ENCODE data around the gene KIRREL3. TPM values are rescaled to one million over a fixed set of nuclear protein-coding genes. Genes with fewer than 3 reads are reported as not detected.

KIRREL3 gene
- total RNA-seq, 3 donors from 2014 or later: not detected

GRCh38 chr11:126658306-126659056 is 342.1 kb downstream of the KIRREL3 start:
- ATAC-seq (no peak), DNase-seq (no peak)
- peaks cover 11% of the 10 kb centered on the region for H3K27me3 Mint-ChIP-seq (ENCODE audit: low read depth)
- H3K4me3 Mint-ChIP-seq: no peak overlapping the region
- H3K9me3 Mint-ChIP-seq: no peaks in the 10 kb centered on the region
- H3K36me3 Mint-ChIP-seq (ENCODE audit: insufficient read depth): no peaks in the 10 kb centered on the region
- no peaks in the 10 kb centered on the region for H3K4me1 Mint-ChIP-seq (ENCODE audit: low read depth)

- H3K27me3 Mint-ChIP-seq (ENCODE audit: low read depth): peaks cover 8% of the 10 kb centered on the region
- H3K36me3 Mint-ChIP-seq (ENCODE audit: insufficient read depth): no peaks in the 10 kb centered on the region
- H3K4me3 Mint-ChIP-seq: no peak overlapping the region
- DNase-seq (no peak), ATAC-seq (no peak)
- no peaks in the 10 kb centered on the region for H3K4me1 Mint-ChIP-seq (ENCODE audit: low read depth)
- no peaks in the 10 kb centered on the region for H3K9me3 Mint-ChIP-seq
Measured at GRCh38 chr11:126655807-126656128, 344.8 kb downstream of the KIRREL3 start.

GRCh38 chr11:126654886-126655806 is 345.4 kb downstream of the KIRREL3 start:
- no peak for ATAC-seq
- Mint-ChIP-seq H3K27me3 (ENCODE audit: low read depth) (peaks cover 8% of the 10 kb centered on the region), H3K4me3 (no peak overlapping the region), H3K9me3 (no peaks in the 10 kb centered on the region), H3K4me1 (ENCODE audit: low read depth) (no peaks in the 10 kb centered on the region), H3K36me3 (ENCODE audit: insufficient read depth) (no peaks in the 10 kb centered on the region)
- no peak for DNase-seq

GRCh38 chr11:126653040-126653439 is 347.5 kb downstream of the KIRREL3 start:
- Mint-ChIP-seq H3K4me3 (no peak overlapping the region), H3K4me1 (ENCODE audit: low read depth) (no peaks in the 10 kb centered on the region), H3K36me3 (ENCODE audit: insufficient read depth) (no peaks in the 10 kb centered on the region), H3K27me3 (ENCODE audit: low read depth) (peaks cover 10% of the 10 kb centered on the region), H3K9me3 (no peaks in the 10 kb centered on the region)
- ATAC-seq (no peak), DNase-seq (no peak)

GRCh38 chr11:126647735-126648134 is 352.8 kb downstream of the KIRREL3 start:
- DNase-seq (no peak), ATAC-seq (no peak)
- peaks cover 4% of the 10 kb centered on the region for H3K27me3 Mint-ChIP-seq (ENCODE audit: low read depth)
- H3K9me3 Mint-ChIP-seq: no peaks in the 10 kb centered on the region
- no peak overlapping the region for H3K4me3 Mint-ChIP-seq
- no peaks in the 10 kb centered on the region for H3K36me3 Mint-ChIP-seq (ENCODE audit: insufficient read depth)
- no peaks in the 10 kb centered on the region for H3K4me1 Mint-ChIP-seq (ENCODE audit: low read depth)

- H3K27me3 Mint-ChIP-seq (ENCODE audit: low read depth): peaks cover 4% of the 10 kb centered on the region
- no peaks in the 10 kb centered on the region for H3K36me3 Mint-ChIP-seq (ENCODE audit: insufficient read depth)
- DNase-seq: no peak
- ATAC-seq: no peak
- H3K9me3 Mint-ChIP-seq: no peaks in the 10 kb centered on the region
- no peak overlapping the region for H3K4me3 Mint-ChIP-seq
- no peaks in the 10 kb centered on the region for H3K4me1 Mint-ChIP-seq (ENCODE audit: low read depth)
Measured at GRCh38 chr11:126646701-126647557, 353.6 kb downstream of the KIRREL3 start.

- H3K4me3 Mint-ChIP-seq: no peak overlapping the region
Measured at GRCh38 chr11:126645186-126645585, 355.4 kb downstream of the KIRREL3 start.

GRCh38 chr11:126640186-126640585 is 360.4 kb downstream of the KIRREL3 start:
- Mint-ChIP-seq H3K4me3 (no peak overlapping the region), H3K4me1 (ENCODE audit: low read depth) (no peaks in the 10 kb centered on the region)

More at GRCh38 chr11:126645186-126645585, 355.4 kb downstream of the KIRREL3 start:
- ATAC-seq (no peak), DNase-seq (no peak)
- Mint-ChIP-seq H3K4me1 (ENCODE audit: low read depth) (no peaks in the 10 kb centered on the region), H3K27me3 (ENCODE audit: low read depth) (peaks cover 12% of the 10 kb centered on the region), H3K9me3 (no peaks in the 10 kb centered on the region), H3K36me3 (ENCODE audit: insufficient read depth) (no peaks in the 10 kb centered on the region)

GRCh38 chr11:126639692-126640091 is 360.9 kb downstream of the KIRREL3 start:
- Mint-ChIP-seq H3K4me1 (ENCODE audit: low read depth) (no peaks in the 10 kb centered on the region), H3K27me3 (ENCODE audit: low read depth) (peaks cover 22% of the 10 kb centered on the region), H3K4me3 (no peak overlapping the region), H3K9me3 (no peaks in the 10 kb centered on the region), H3K36me3 (ENCODE audit: insufficient read depth) (no peaks in the 10 kb centered on the region)
- ATAC-seq: no peak
- no peak for DNase-seq

More at GRCh38 chr11:126640186-126640585, 360.4 kb downstream of the KIRREL3 start:
- no peak for DNase-seq
- ATAC-seq: no peak
- Mint-ChIP-seq H3K27me3 (ENCODE audit: low read depth) (peaks cover 22% of the 10 kb centered on the region), H3K9me3 (no peaks in the 10 kb centered on the region), H3K36me3 (ENCODE audit: insufficient read depth) (no peaks in the 10 kb centered on the region)

- no peak for DNase-seq
- Mint-ChIP-seq H3K27me3 (ENCODE audit: low read depth) (peaks cover 22% of the 10 kb centered on the region), H3K9me3 (no peaks in the 10 kb centered on the region), H3K36me3 (ENCODE audit: insufficient read depth) (no peaks in the 10 kb centered on the region), H3K4me1 (ENCODE audit: low read depth) (no peaks in the 10 kb centered on the region), H3K4me3 (no peak overlapping the region)
- no peak for ATAC-seq
Measured at GRCh38 chr11:126638648-126639047, 361.9 kb downstream of the KIRREL3 start.

GRCh38 chr11:126637795-126638175 is 362.8 kb downstream of the KIRREL3 start:
- no peak for ATAC-seq

GRCh38 chr11:126636911-126637794 is 363.4 kb downstream of the KIRREL3 start:
- peak; percentile 37 to 46 for ATAC-seq
- H3K36me3 Mint-ChIP-seq (ENCODE audit: insufficient read depth): no peaks in the 10 kb centered on the region
- H3K27me3 Mint-ChIP-seq (ENCODE audit: low read depth): peaks cover 22% of the 10 kb centered on the region

More at GRCh38 chr11:126637795-126638175, 362.8 kb downstream of the KIRREL3 start:
- no peaks in the 10 kb centered on the region for H3K36me3 Mint-ChIP-seq (ENCODE audit: insufficient read depth)
- H3K4me1 Mint-ChIP-seq (ENCODE audit: low read depth): no peaks in the 10 kb centered on the region
- no peak for DNase-seq
- H3K9me3 Mint-ChIP-seq: no peaks in the 10 kb centered on the region
- no peak overlapping the region for H3K4me3 Mint-ChIP-seq
- H3K27me3 Mint-ChIP-seq (ENCODE audit: low read depth): peaks cover 22% of the 10 kb centered on the region

GRCh38 chr11:126635511-126635910 is 365.1 kb downstream of the KIRREL3 start:
- ATAC-seq (no peak), DNase-seq (no peak)
- H3K36me3 Mint-ChIP-seq (ENCODE audit: insufficient read depth): no peaks in the 10 kb centered on the region
- H3K4me3 Mint-ChIP-seq: no peak overlapping the region
- no peaks in the 10 kb centered on the region for H3K9me3 Mint-ChIP-seq
- peaks cover 18% of the 10 kb centered on the region for H3K27me3 Mint-ChIP-seq (ENCODE audit: low read depth)
- H3K4me1 Mint-ChIP-seq (ENCODE audit: low read depth): no peaks in the 10 kb centered on the region

More at GRCh38 chr11:126636911-126637794, 363.4 kb downstream of the KIRREL3 start:
- Mint-ChIP-seq H3K9me3 (no peaks in the 10 kb centered on the region), H3K4me1 (ENCODE audit: low read depth) (no peaks in the 10 kb centered on the region), H3K4me3 (no peak overlapping the region)
- no peak for DNase-seq

Measured in activated T-cell treated with anti-CD3 and anti-CD28 coated beads, Interleukin-2, amount 50 U/mL, for 4 hours (primary cell).